ENCODE results near the gene IDH3G. TPM values are rescaled to one million over a fixed set of nuclear protein-coding genes. Genes with fewer than 3 reads are reported as not detected.
A peak's percentile ranks its signal among the peaks of the same experiment; 100 is the strongest.

IDH3G gene
- total and polyA plus RNA-seq, 2 of the 8 experiments (the other 6 are each of a cell fraction or from before 2014, with no cell fraction given): 39.4 to 66.7 TPM

- no peak overlapping the region for H2AK5ac ChIP-seq (ENCODE audit: low read depth, low read length)
- 91% methylated on average over 19 of the region's 19 CpGs; no CpG with 5 or more reads in 1 of the 2 experiments for WGBS, 2 experiments (ENCODE audit: extremely low coverage in 1 of 2, insufficient coverage in 1 of 2, insufficient read length in 1 of 2, insufficient replicate concordance in 2 of 2, low coverage in 1 of 2, low lambda C conversion rate in 2 of 2, missing lambda C conversion rate in 1 of 2)
- no peak overlapping the region for H2BK15ac ChIP-seq (ENCODE audit: low read length)
- H3K9ac ChIP-seq (replicated peaks in 1 of 4; ENCODE audit: extremely low read depth in 1 of 4, low read depth in 3 of 4, low read length in 3 of 4): no peak overlapping the region
- no peak overlapping the region for H2BK12ac ChIP-seq (ENCODE audit: low read depth, low read length)
- H4K20me1 ChIP-seq (replicated peaks in 1 of 2; ENCODE audit: control insufficient read depth in 1 of 2, insufficient read depth in 2 of 2, low read length in 2 of 2): peaks cover 0 to 25% of the 10 kb centered on the region in 2 experiments
- no peak overlapping the region; the same call in 1 of the 2 replicates for H3K18ac ChIP-seq (ENCODE audit: extremely low read depth, low read length)
- TF ChIP-seq BRCA1 (IDR thresholded peaks at IDR 0.05; ENCODE audit: low read depth, low read length) (no peak), CBX8 (IDR thresholded peaks at IDR 0.05; ENCODE audit: borderline replicate concordance, low read depth, low read length) (no peak), CBX5 (IDR thresholded peaks at IDR 0.05; ENCODE audit: low read depth, low read length) (no peak), GABPA (IDR thresholded peaks at IDR 0.05; ENCODE audit: borderline replicate concordance, insufficient read depth, low read length) (no peak), SIRT6 (IDR thresholded peaks at IDR 0.05; ENCODE audit: low read length) (no peak), JUND (IDR thresholded peaks at IDR 0.05; ENCODE audit: low read length) (no peak), MAFK (IDR thresholded peaks at IDR 0.05; ENCODE audit: low read depth, low read length) (no peak)
- H4K91ac ChIP-seq (replicated peaks; ENCODE audit: insufficient read length, low read length): no peak overlapping the region
- DNase-seq (ENCODE audit: low read depth in 1 of 2, low spot score in 2 of 2): no peak
- H3K9me3 ChIP-seq (ENCODE audit: insufficient read depth in 2 of 2, low read depth in 1 of 2, low read length in 1 of 2): no peaks in the 10 kb centered on the region
- FAIRE-seq: no peak
- H3K14ac ChIP-seq (ENCODE audit: insufficient read length): no peak overlapping the region
- no peak overlapping the region for H3K4me2 ChIP-seq (ENCODE audit: insufficient read depth in 1 of 2, low read depth in 2 of 2, low read length in 2 of 2)
- H3K4me3 ChIP-seq (ENCODE audit: extremely low read depth in 1 of 4, insufficient read depth in 2 of 4, low read depth in 3 of 4, low read length in 4 of 4): no peak overlapping the region
- peaks cover 15 to 83% of the 10 kb centered on the region in 2 experiments for H3K79me2 ChIP-seq (ENCODE audit: control insufficient read depth in 1 of 2, insufficient read depth in 2 of 2, low read length in 2 of 2)
- H3K36me3 ChIP-seq (ENCODE audit: control insufficient read depth in 2 of 4, insufficient read depth in 4 of 4, low read length in 3 of 4): no peaks in the 10 kb centered on the region
- H2BK20ac ChIP-seq (ENCODE audit: low read length): no peak overlapping the region
- no peak overlapping the region for H3K27ac ChIP-seq (ENCODE audit: low read depth, low read length)
- ChIA-PET POLR2A (ENCODE audit: partially characterized antibody) (interaction anchor here (0.8 to 1.7 kb wide), 4 partner anchors 12 to 20 kb away, joined by 3 to 4 read pairs (median 3); partner anchors contain the start of genes IDH3G and SSR4), CTCF (ENCODE audit: partially characterized antibody) (interaction anchor here (1.2 to 1.6 kb wide), 2 partner anchors 12 to 51 kb away, joined by 3 read pairs; no protein-coding TSS in a partner anchor)
- H4K5ac ChIP-seq (ENCODE audit: insufficient read length, low read depth, low read length): no peak overlapping the region
- no peak overlapping the region for H2AFZ ChIP-seq (ENCODE audit: low read length)
- H2BK120ac ChIP-seq (replicated peaks; ENCODE audit: low read depth, low read length): no peak overlapping the region
- no peak overlapping the region for H3K56ac ChIP-seq (replicated peaks; ENCODE audit: insufficient read length, low read depth, low read length)
- no peak overlapping the region for H3K23ac ChIP-seq (ENCODE audit: insufficient read length)
- H3K4me1 ChIP-seq (replicated peaks in 1 of 4; ENCODE audit: control insufficient read depth in 3 of 4, insufficient read depth in 4 of 4, low read length in 3 of 4): peaks cover 2 to 22% (median 10%) of the 10 kb centered on the region in 4 experiments
- peaks cover 2% of the 10 kb centered on the region; the same call in 1 of the 2 replicates for H3K23me2 ChIP-seq (ENCODE audit: low read depth, low read length)
- H3K4ac ChIP-seq (replicated peaks; ENCODE audit: insufficient read length, low read depth, low read length): no peak overlapping the region
- H4K8ac ChIP-seq (ENCODE audit: extremely low read depth, insufficient read depth, low read length): peak overlapping the region; percentile 68; the same call in 1 of the 2 replicates
- no peaks in the 10 kb centered on the region for H3K27me3 ChIP-seq (replicated peaks in 1 of 4; ENCODE audit: control insufficient read depth in 3 of 4, extremely low read depth in 1 of 4, insufficient read depth in 3 of 4, low read length in 3 of 4)
- no peak overlapping the region for H2BK5ac ChIP-seq (ENCODE audit: low read depth, low read length)
- H3K79me1 ChIP-seq (ENCODE audit: low read depth, low read length): 0 out of 2 replicates have a peak, but pooled peaks cover 2% of the 10 kb centered on the region
Observed at GRCh38 chrX:153814591-153815315, 20.6 kb upstream of the IDH3G start.

Data from H1 (cell line).